ENCODE measurements around the gene GPR26.

Gene GPR26

GRCh38 chr10:123648595-123648994, 17.6 kb upstream of the GPR26 start:
- DNase-seq (ENCODE audit: low spot score) = no peak

DNA sequence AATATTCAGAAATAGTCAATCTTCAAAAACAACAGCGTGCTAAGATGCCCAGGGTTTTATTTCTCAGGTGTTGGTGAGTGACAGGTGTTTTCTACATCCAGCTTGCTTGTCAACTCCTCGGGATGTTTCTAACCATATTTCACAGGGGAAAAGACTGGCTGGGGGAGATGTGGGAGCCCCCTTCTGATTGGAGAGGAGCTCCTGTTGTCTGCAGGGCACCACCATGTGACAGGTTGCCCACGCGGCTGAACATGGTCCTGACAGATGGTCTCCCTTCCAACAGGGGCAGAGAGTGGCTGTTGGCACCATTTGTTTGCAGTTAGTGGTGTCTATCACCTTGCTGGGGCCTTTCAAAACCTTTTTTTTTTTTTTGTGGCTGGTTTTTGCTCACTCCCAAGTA, 16.5 kb upstream of the GPR26 start:
- DNase-seq (ENCODE audit: low spot score) = no peak

DNA sequence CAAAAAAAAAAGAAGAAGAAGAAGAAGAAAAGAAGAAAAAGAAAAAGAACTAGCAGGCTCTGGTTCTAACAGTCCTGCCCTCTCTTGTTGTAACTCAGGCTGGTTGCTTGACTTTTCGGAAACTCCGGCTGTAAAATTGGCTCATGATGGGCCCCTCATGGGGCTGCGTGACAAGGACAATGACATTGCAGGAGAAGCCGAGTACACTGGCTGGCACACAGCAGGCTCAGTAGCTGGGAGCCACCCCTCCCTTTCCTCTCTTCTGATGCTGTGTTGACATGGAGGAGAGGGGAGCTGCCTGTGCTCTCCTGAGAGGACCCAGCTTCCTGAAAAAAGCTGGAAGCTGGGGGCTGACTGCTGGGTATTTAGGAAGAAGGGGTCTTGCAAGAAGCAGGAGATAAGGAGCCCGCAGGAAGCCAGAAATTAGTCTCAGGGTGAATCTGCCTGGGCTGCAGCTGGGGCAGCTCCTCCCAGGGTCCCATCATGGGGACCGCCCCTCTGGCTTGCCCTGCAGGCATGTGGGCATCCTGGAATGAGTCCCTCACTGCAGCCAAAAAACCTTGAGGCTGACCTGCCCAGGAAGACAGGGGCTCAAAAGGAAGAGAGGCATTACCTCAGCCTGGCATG, 14.6 kb upstream of the GPR26 start:
- DNase-seq (ENCODE audit: low spot score) = no peak

- peak; percentile 58 for DNase-seq (ENCODE audit: low spot score)
These were observed 10.4 kb upstream of the GPR26 start for GRCh38 chr10:123655751-123656150.

- DNase-seq (ENCODE audit: low spot score) = no peak
These were observed 2.6 kb upstream of the GPR26 start for GRCh38 chr10:123663522-123663921.

GRCh38 chr10:123665491-123666286, 466 bp upstream of the GPR26 start:
- DNase-seq (ENCODE audit: low spot score) = no peak

DNA sequence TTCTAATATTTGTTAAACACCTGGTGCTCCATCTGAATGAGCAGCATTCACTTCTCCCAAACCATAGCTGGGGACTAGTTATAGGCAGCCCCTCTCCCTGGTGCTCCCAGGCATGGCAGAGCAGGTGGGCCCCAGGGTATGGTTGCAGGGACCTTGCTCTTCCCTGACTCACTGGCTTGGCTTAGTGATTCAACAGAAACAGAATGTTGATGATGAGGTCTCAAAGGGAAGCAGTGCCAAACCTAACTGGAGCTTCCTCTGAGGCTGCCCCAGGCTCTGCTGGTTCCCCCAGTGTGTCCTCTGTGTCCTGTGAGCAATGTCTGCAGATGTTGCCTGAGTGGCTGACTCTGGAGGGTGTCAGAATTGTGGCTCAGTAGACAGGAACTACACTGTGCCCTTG, 3.7 kb downstream of the GPR26 start:
- peak; percentile 85 for DNase-seq (ENCODE audit: low spot score)

DNA sequence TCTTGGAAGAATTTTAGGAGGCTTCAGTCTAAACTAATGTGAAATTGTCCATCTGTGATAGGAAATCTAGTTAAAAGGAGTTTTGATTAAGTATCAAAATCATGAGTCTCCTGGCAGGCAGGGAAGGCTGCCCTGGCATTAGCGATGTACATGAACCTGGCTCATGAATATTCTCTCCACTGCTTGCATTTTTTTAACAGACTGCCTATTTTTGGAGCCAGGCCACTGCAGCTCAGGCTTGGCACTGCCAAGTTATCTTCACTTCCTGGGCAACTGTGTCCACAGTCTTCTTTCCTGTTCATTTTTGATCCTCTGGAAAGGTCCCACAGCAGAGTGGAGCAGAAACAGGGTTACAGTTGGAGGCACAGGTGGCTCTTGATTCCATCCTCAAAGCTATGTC, 7.0 kb downstream of the GPR26 start:
- no peak for DNase-seq (ENCODE audit: low spot score)

DNA sequence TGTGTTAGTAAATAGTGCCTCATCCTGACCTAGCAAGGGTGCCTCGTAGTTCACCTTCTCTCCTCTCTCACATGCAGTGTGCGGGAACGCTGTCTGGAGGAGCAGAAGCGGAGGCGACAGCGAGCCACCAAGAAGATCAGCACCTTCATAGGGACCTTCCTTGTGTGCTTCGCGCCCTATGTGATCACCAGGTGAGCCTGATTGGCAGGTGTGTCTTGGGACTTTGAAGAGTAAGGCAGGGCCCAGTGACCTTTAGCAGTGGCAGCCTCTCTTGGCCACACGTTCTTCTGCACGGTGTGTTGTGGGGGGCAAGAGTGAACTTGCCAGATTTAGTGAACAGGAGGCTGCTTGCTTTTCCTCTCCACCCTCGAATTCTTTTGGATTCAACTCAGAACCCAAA, 8.6 kb downstream of the GPR26 start:
- no peak for DNase-seq (ENCODE audit: low spot score)

DNA sequence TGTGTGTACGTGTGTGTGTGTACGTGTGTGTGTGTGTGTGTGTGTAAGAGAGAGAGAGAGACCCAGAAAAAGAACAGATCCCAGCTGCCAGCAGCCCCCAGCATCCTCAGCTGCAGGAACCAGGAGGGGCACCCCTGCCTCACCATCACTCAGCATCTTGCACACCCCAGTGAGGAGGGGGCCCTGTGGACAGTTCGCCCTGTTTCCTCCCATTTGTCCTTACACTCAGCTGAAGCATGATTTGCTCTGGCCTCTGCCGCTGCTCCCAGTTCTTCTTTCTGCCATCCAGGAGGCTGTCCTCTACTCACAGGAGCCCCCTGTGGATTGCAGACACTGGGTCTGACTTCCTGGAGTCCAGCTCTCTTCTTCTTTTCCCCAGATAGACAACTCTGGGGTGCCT, 9.7 kb downstream of the GPR26 start:
- DNase-seq (ENCODE audit: low spot score) = no peak

GRCh38 chr10:123677556-123677955, 11.4 kb downstream of the GPR26 start:
- DNase-seq (ENCODE audit: low spot score) = no peak

- no peak for DNase-seq (ENCODE audit: low spot score)
These were observed 12.2 kb downstream of the GPR26 start for GRCh38 chr10:123678376-123678775.

DNA sequence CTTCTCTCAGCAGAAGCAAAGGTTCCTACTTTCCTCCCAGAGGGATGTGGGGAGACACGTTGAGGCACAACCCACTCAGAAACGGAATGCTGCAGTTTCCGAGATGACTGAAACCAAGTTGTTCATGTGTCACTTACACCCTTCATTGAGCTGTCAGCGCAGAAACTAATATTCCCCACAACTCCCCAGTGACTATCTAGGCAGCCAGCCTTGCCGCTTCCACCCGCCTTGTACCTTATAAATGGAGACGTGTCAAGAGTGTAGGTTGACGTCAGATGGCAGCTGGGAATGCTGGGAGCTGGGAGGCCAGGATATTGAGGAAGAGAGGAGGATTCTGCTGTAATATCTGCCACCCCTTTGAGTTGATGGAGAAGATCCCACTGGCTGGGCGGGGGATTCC, 15.1 kb downstream of the GPR26 start:
- DNase-seq (ENCODE audit: low spot score) = no peak

GRCh38 chr10:123682477-123682876, 16.3 kb downstream of the GPR26 start:
- DNase-seq (ENCODE audit: low spot score) = no peak

- no peak for DNase-seq (ENCODE audit: low spot score)
These were observed 17.3 kb downstream of the GPR26 start for GRCh38 chr10:123683459-123683858.

DNA sequence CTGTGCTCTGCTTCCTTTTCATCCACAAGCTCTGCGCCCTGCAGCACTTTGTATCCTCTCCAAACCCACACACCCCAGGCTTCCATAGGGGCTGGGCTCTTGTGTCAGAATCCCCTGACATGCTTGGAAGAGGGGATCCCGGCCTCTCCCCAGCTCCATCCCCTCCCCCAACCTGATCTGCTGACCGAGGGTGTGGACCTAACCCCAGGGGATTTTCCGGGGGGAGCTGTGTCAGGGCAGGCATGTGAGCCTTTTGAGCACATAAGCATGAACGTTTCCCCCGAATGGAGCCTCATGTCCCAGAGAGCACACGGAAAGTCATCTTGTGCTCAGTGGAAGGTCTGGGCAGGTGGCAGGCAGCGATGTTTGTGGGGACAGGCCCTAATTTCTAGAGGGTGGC, 17.7 kb downstream of the GPR26 start:
- DNase-seq (ENCODE audit: low spot score) = no peak

- no peak for DNase-seq (ENCODE audit: low spot score)
These were observed 19.1 kb downstream of the GPR26 start for GRCh38 chr10:123685260-123685659.

DNA sequence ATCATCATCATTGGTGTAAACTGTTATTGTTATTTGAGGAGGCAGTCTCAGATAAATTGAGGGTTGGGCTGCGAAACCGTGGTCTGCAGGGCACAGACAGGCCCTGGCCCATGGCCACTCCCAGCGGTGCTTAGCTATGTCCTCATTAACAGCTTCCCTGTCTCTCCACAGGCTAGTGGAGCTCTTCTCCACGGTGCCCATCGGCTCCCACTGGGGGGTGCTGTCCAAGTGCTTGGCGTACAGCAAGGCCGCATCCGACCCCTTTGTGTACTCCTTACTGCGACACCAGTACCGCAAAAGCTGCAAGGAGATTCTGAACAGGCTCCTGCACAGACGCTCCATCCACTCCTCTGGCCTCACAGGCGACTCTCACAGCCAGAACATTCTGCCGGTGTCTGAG, 21.6 kb downstream of the GPR26 start:
- no peak for DNase-seq (ENCODE audit: low spot score)

GRCh38 chr10:123689880-123690279, 23.7 kb downstream of the GPR26 start:
- DNase-seq (ENCODE audit: low spot score) = no peak

- no peak for DNase-seq (ENCODE audit: low spot score)
These were observed 37.1 kb downstream of the GPR26 start for GRCh38 chr10:123703195-123703790.

DNA sequence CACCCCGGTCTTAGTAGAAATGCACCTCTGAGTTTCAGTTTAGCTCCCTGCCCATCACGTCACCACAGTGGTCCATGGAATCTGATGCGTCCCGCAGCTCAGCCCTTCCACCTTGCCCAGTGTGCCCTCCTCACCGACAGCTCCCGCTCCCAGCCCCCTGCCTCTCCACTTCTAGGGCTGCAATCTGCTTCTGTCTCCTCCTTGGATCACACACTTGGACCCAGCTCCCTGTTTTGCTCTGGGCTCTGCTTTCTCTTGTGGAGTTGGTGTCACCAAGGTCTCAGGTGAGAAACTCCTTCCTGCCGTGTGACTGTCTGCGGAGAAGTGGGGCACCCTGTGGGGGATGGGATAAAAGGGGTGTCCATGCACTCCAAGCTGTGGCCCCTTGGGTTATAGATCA, 37.9 kb downstream of the GPR26 start:
- no peak for DNase-seq (ENCODE audit: low spot score)

DNA sequence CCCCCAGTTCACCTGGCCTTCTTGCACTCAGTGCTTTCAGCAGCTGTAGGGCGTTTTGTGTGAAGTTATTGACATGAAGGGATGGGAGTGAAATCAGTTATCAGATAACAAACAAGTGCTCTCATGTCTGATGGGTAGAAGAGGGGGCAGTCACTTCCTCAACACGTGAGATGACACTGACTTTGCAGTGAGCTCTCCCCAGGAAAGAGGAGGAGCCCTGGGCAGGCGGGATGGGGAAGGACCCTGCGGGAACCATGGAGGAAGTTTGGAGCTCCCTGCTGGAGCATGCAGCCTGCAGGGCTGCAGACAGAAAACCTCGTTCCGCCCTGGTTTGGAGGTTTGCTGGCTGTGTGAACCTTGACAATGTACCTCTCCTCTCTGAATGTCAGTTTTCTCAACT, 38.7 kb downstream of the GPR26 start:
- no peak for DNase-seq (ENCODE audit: low spot score)

- DNase-seq (ENCODE audit: low spot score) = no peak
These were observed 40.1 kb downstream of the GPR26 start for GRCh38 chr10:123706236-123706635.

DNA sequence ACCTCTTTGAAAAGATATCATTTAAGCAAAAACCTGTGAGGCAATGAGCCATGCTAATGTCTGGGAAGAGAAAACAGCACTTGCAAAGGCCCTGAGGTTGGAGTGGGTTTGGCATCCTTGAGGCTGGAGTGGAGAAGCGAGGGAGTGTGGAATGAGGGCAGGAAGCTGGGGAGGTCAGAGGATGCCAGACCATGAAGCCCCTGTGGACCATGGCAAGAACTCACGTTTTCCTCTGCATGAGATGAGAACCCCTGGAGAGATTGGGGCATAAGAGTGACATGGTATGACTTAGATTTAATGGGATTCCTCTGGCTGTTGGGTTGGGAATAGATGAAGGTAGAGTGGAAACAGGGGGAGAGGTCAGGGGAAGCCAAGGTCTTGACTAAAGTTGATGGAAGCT, 49.4 kb downstream of the GPR26 start:
- DNase-seq (ENCODE audit: low spot score) = no peak

All from AG08395 (cell line).